Measurements from ENCODE around the gene ANGPTL8.

The ANGPTL8 gene

DNA sequence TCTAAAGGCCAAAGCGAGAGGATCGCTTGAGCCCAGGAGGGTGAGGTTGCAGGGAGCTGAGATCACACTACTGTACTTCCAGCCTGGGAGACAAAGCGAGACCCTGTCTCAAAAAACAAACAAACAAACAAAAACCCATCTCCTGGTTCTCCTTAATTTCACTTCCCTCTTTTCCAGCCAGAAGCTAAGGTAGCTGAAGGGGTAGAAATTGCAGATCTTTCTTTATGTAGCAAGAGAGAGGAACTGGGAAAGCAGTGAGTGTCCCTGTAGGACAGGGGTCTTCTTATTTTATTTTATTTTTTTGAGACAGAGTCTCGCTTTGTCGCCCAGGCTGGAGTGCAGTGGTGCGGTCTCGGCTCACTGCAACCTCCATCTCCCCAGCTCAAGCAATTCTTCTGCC, 52.0 kb downstream of the ANGPTL8 start:
- no peak for DNase-seq (ENCODE audit: low spot score)

Measured in kidney tubule cell (primary cell).